Activated CD4-positive, alpha-beta T cell treated with anti-CD3 and anti-CD28 coated beads, Interleukin-2, amount 10 ng/mL, durations not matched to agents 7 days and 5 days (primary cell): ENCODE results near the gene FOXO1. TPM values are rescaled to one million over a fixed set of nuclear protein-coding genes. Genes with fewer than 3 reads are reported as not detected.

Experiments
- CTCF ChIA-PET: fragments of 350-600 bp; sonication (Branson Sonifier 250); formaldehyde crosslinking; loops from one replicate; lab custom pipeline; 2021; ENCODE audit warnings: antibody characterized with exemption; lab: Charles Lee
- POLR2A ChIA-PET: fragments of 350-600 bp; sonication (Branson Sonifier 250); formaldehyde crosslinking; loops from one replicate; lab custom pipeline; 2021; ENCODE audit warnings: antibody characterized with exemption; lab: Charles Lee
- DNase-seq: peaks from one replicate; pipeline ENCODE4 v3.0.0-alpha.2; 2020
- H3K27ac Mint-ChIP-seq: one replicate; pipeline ENCODE4 v1.8.0; 2021; ENCODE audit warnings: mild to moderate bottlenecking, moderate library complexity, mixed read lengths
- H3K27me3 Mint-ChIP-seq: one replicate; pipeline ENCODE4 v1.8.0; 2021; ENCODE audit warnings: mixed read lengths
- H3K36me3 Mint-ChIP-seq: one replicate; pipeline ENCODE4 v1.8.0; 2021; ENCODE audit warnings: low read depth, mixed read lengths
- H3K4me1 Mint-ChIP-seq: one replicate; pipeline ENCODE4 v1.8.0; 2021; ENCODE audit warnings: mixed read lengths
- H3K4me3 Mint-ChIP-seq: one replicate; pipeline ENCODE4 v1.8.0; 2021; ENCODE audit warnings: mild to moderate bottlenecking, moderate library complexity, mixed read lengths
- H3K9me3 Mint-ChIP-seq: one replicate; pipeline ENCODE4 v1.8.0; 2021; ENCODE audit warnings: mixed read lengths
- total RNA-seq, 2 experiments: library from RNA; stranded (reverse); gene quantifications; one replicate each; pipeline ENCODE4 v1.2.3, GENCODE V29; 2021

FOXO1 gene
- total RNA-seq, 2 experiments from 2014 or later: 40.3 to 46.5 TPM

- CTCF ChIA-PET: interaction anchor here (0.5 to 1.2 kb wide), 6 partner anchors 15 to 218 kb away, joined by 3 to 4 read pairs (median 3); partner anchors contain the start of gene FOXO1
- POLR2A ChIA-PET: interaction anchor here (0.6 kb wide), 1 partner anchor 452 kb away, joined by 3 read pairs; no protein-coding TSS in a partner anchor
- Mint-ChIP-seq H3K36me3 (peaks cover 22% of the 10 kb centered on the region), H3K4me1 (peaks cover 85% of the 10 kb centered on the region), H3K9me3 (peaks cover 5% of the 10 kb centered on the region), H3K27me3 (no peaks in the 10 kb centered on the region), H3K4me3 (peak overlapping the region; percentile 11), H3K27ac (peak overlapping the region; percentile 72)
- no peak for DNase-seq
Measured at GRCh38 chr13:40651866-40652587, 14.4 kb downstream of the FOXO1 start.

- Mint-ChIP-seq H3K9me3 (peaks cover 5% of the 10 kb centered on the region), H3K4me3 (no peak overlapping the region), H3K36me3 (peaks cover 35% of the 10 kb centered on the region), H3K27ac (no peak overlapping the region), H3K4me1 (peaks cover 95% of the 10 kb centered on the region), H3K27me3 (no peaks in the 10 kb centered on the region)
- ChIA-PET CTCF (interaction anchor here (1.1 to 1.2 kb wide), 2 partner anchors 9 to 13 kb away, joined by 3 read pairs; no protein-coding TSS in a partner anchor), POLR2A (no interaction called here)
- no peak for DNase-seq
Measured at GRCh38 chr13:40648841-40649240, 17.6 kb downstream of the FOXO1 start.

- Mint-ChIP-seq H3K4me3 (no peak overlapping the region), H3K27me3 (no peaks in the 10 kb centered on the region), H3K36me3 (peaks cover 34% of the 10 kb centered on the region), H3K9me3 (peaks cover 5% of the 10 kb centered on the region), H3K4me1 (peaks cover 93% of the 10 kb centered on the region), H3K27ac (no peak overlapping the region)
- POLR2A ChIA-PET: no interaction called here
- DNase-seq: no peak
- CTCF ChIA-PET: interaction anchor here (1.2 to 2.1 kb wide), 4 partner anchors 10 to 579 kb away, joined by 3 to 9 read pairs (median 4); no protein-coding TSS in a partner anchor
Measured at GRCh38 chr13:40648040-40648439, 18.4 kb downstream of the FOXO1 start.

- Mint-ChIP-seq H3K36me3 (peaks cover 32% of the 10 kb centered on the region), H3K9me3 (peaks cover 3% of the 10 kb centered on the region), H3K27me3 (no peaks in the 10 kb centered on the region), H3K27ac (peak overlapping the region; percentile 48), H3K4me1 (peaks cover 92% of the 10 kb centered on the region), H3K4me3 (peak overlapping the region; percentile 44)
- DNase-seq: no peak
- ChIA-PET CTCF (no interaction called here), POLR2A (no interaction called here)
Measured at GRCh38 chr13:40644838-40645604, 21.4 kb downstream of the FOXO1 start.

- CTCF ChIA-PET: interaction anchor here (0.7 to 1.0 kb wide), 2 partner anchors 27 to 615 kb away, joined by 3 read pairs; no protein-coding TSS in a partner anchor
- peak overlapping the region; percentile 10 for H3K4me3 Mint-ChIP-seq
- peak overlapping the region; percentile 41 for H3K27ac Mint-ChIP-seq
- peak; percentile 35 for DNase-seq
- no peaks in the 10 kb centered on the region for H3K9me3 Mint-ChIP-seq
- POLR2A ChIA-PET: no interaction called here
- H3K36me3 Mint-ChIP-seq: peaks cover 42% of the 10 kb centered on the region
- peaks cover 83% of the 10 kb centered on the region for H3K4me1 Mint-ChIP-seq
- no peaks in the 10 kb centered on the region for H3K27me3 Mint-ChIP-seq
Measured at GRCh38 chr13:40640845-40641458, 25.5 kb downstream of the FOXO1 start.

GRCh38 chr13:40640202-40640601 lies 26.2 kb downstream of the FOXO1 start:
- no peak overlapping the region for H3K4me3 Mint-ChIP-seq
- ChIA-PET CTCF (interaction anchor here (1.0 to 1.2 kb wide), 2 partner anchors 9 to 615 kb away, joined by 3 read pairs; no protein-coding TSS in a partner anchor), POLR2A (no interaction called here)

GRCh38 chr13:40639221-40639681 lies 27.2 kb downstream of the FOXO1 start:
- CTCF ChIA-PET: interaction anchor here (0.6 to 1.2 kb wide), 2 partner anchors 10 to 22 kb away, joined by 3 to 6 read pairs; no protein-coding TSS in a partner anchor
- POLR2A ChIA-PET: no interaction called here
- Mint-ChIP-seq H3K27ac (no peak overlapping the region), H3K27me3 (no peaks in the 10 kb centered on the region), H3K9me3 (no peaks in the 10 kb centered on the region), H3K36me3 (peaks cover 31% of the 10 kb centered on the region), H3K4me3 (no peak overlapping the region), H3K4me1 (peaks cover 80% of the 10 kb centered on the region)
- no peak for DNase-seq

More at GRCh38 chr13:40640202-40640601, 26.2 kb downstream of the FOXO1 start:
- no peaks in the 10 kb centered on the region for H3K27me3 Mint-ChIP-seq
- H3K27ac Mint-ChIP-seq: no peak overlapping the region
- no peaks in the 10 kb centered on the region for H3K9me3 Mint-ChIP-seq
- H3K36me3 Mint-ChIP-seq: peaks cover 36% of the 10 kb centered on the region
- DNase-seq: no peak
- peaks cover 83% of the 10 kb centered on the region for H3K4me1 Mint-ChIP-seq

- no peaks in the 10 kb centered on the region for H3K9me3 Mint-ChIP-seq
- ChIA-PET CTCF (interaction anchor here (0.7 to 1.3 kb wide), 3 partner anchors 10 to 1266 kb away, joined by 4 to 5 read pairs (median 4); no protein-coding TSS in a partner anchor), POLR2A (no interaction called here)
- H3K4me1 Mint-ChIP-seq: peaks cover 84% of the 10 kb centered on the region
- no peak overlapping the region for H3K27ac Mint-ChIP-seq
- peaks cover 26% of the 10 kb centered on the region for H3K36me3 Mint-ChIP-seq
- H3K27me3 Mint-ChIP-seq: no peaks in the 10 kb centered on the region
- no peak for DNase-seq
- H3K4me3 Mint-ChIP-seq: no peak overlapping the region
Measured at GRCh38 chr13:40637643-40638042, 28.8 kb downstream of the FOXO1 start.

GRCh38 chr13:40635315-40635995 lies 31.0 kb downstream of the FOXO1 start:
- Mint-ChIP-seq H3K27ac (no peak overlapping the region), H3K4me3 (no peak overlapping the region), H3K36me3 (peaks cover 35% of the 10 kb centered on the region), H3K27me3 (no peaks in the 10 kb centered on the region), H3K4me1 (peaks cover 83% of the 10 kb centered on the region), H3K9me3 (no peaks in the 10 kb centered on the region)
- CTCF ChIA-PET: interaction anchor here (0.7 to 1.4 kb wide), 4 partner anchors 9 to 505 kb away, joined by 3 to 6 read pairs (median 3); no protein-coding TSS in a partner anchor
- POLR2A ChIA-PET: interaction anchor here (1.0 kb wide), 1 partner anchor 29 kb away, joined by 3 read pairs; no protein-coding TSS in a partner anchor
- DNase-seq: no peak

GRCh38 chr13:40632915-40633314 lies 33.5 kb downstream of the FOXO1 start:
- no peak overlapping the region for H3K4me3 Mint-ChIP-seq
- no peaks in the 10 kb centered on the region for H3K27me3 Mint-ChIP-seq
- H3K4me1 Mint-ChIP-seq: peaks cover 78% of the 10 kb centered on the region
- no peak for DNase-seq
- peak overlapping the region; percentile 36 for H3K27ac Mint-ChIP-seq
- ChIA-PET CTCF (no interaction called here), POLR2A (no interaction called here)
- H3K9me3 Mint-ChIP-seq: no peaks in the 10 kb centered on the region
- peaks cover 35% of the 10 kb centered on the region for H3K36me3 Mint-ChIP-seq

GRCh38 chr13:40631605-40632004 lies 34.8 kb downstream of the FOXO1 start:
- ChIA-PET POLR2A (no interaction called here), CTCF (interaction anchor here (3.5 kb wide), 1 partner anchor 15 kb away, joined by 9 read pairs; no protein-coding TSS in a partner anchor)

More at GRCh38 chr13:40631605-40632004, 34.8 kb downstream of the FOXO1 start:
- Mint-ChIP-seq H3K36me3 (peaks cover 39% of the 10 kb centered on the region), H3K4me1 (peaks cover 76% of the 10 kb centered on the region), H3K4me3 (peak overlapping the region; percentile 42), H3K27ac (peak overlapping the region; percentile 75), H3K27me3 (no peaks in the 10 kb centered on the region), H3K9me3 (no peaks in the 10 kb centered on the region)
- no peak for DNase-seq
